ENCODE measurements around the gene OXCT1.

DNA sequence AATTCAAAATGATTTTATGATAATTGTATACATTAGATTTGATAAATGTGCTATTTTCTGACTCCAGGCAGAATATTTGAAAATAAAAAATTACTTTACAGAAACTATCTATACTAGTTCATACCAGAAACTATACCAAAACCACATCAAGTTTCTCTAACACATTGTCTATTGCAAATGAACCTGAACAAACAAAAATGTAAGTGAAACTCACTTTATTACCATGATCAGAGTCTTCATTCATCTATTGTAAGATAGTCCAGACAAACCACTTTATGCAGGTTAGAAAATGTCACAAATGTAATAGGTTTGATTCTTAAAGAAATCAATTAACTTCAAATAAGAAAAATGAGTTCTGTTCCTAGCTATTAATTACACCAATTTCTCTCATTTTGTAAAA lies 99.4 kb downstream of the OXCT1 start:
- TF ChIP-seq, protein P1, sequence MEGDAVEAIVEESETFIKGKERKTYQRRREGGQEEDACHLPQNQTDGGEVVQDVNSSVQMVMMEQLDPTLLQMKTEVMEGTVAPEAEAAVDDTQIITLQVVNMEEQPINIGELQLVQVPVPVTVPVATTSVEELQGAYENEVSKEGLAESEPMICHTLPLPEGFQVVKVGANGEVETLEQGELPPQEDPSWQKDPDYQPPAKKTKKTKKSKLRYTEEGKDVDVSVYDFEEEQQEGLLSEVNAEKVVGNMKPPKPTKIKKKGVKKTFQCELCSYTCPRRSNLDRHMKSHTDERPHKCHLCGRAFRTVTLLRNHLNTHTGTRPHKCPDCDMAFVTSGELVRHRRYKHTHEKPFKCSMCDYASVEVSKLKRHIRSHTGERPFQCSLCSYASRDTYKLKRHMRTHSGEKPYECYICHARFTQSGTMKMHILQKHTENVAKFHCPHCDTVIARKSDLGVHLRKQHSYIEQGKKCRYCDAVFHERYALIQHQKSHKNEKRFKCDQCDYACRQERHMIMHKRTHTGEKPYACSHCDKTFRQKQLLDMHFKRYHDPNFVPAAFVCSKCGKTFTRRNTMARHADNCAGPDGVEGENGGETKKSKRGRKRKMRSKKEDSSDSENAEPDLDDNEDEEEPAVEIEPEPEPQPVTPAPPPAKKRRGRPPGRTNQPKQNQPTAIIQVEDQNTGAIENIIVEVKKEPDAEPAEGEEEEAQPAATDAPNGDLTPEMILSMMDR (IDR thresholded peaks at IDR 0.05) = no peak
- no peak for TF ChIP-seq POLR2A (IDR thresholded peaks at IDR 0.05)
